Panc1 (cell line): Measurements from ENCODE around the gene CLMN.

Experiments used
- CTCF ChIP-seq: fragments of 450-650 bp; IDR thresholded peaks from 2 replicates; pipeline ENCODE4 v1.5.1; 2017; ENCODE audit warnings: mild to moderate bottlenecking
- POLR2AphosphoS5 ChIP-seq: IDR thresholded peaks from 2 replicates; pipeline ENCODE4 v1.6.1; 2012; ENCODE audit warnings: mild to moderate bottlenecking, low read depth, low read length, moderate library complexity
- SIN3A ChIP-seq: IDR thresholded peaks from 2 replicates; pipeline ENCODE4 v1.6.1; 2012; ENCODE audit warnings: low read depth, mild to moderate bottlenecking, low read length, moderate library complexity, borderline replicate concordance; ENCODE audit not compliant: insufficient read depth

- TF ChIP-seq CTCF = no peak
- no peak for TF ChIP-seq POLR2AphosphoS5
- no peak for TF ChIP-seq SIN3A
Measured at GRCh38 chr14:95211721-95212504, 107.8 kb downstream of the CLMN start.
